Activated CD4-positive, CD25-positive, alpha-beta regulatory T cell treated with anti-CD3 and anti-CD28 coated beads, Interleukin-2, amount 50 U/mL, for 24 hours (primary cell): ENCODE results near the gene MRAS.
"Not testable (repeated sequence)": the region's sequence is repeated elsewhere in the genome, so short reads cannot be mapped to it uniquely, and the experiment has no call there.

Experiments
- ATAC-seq, 2 donors: fragments of 150-1000 bp; cut with Tn5 transposase; one replicate each; pipeline ENCODE4 v1.10.0; 2021; ENCODE audit warnings: mild to moderate bottlenecking in 1 of 2, moderate library complexity in 1 of 2

Gene MRAS

GRCh38 chr3:138369151-138369900 lies 20.9 kb downstream of the MRAS start:
- no peak for ATAC-seq

GRCh38 chr3:138370321-138370720 lies 21.9 kb downstream of the MRAS start:
- ATAC-seq, result no peak

DNA sequence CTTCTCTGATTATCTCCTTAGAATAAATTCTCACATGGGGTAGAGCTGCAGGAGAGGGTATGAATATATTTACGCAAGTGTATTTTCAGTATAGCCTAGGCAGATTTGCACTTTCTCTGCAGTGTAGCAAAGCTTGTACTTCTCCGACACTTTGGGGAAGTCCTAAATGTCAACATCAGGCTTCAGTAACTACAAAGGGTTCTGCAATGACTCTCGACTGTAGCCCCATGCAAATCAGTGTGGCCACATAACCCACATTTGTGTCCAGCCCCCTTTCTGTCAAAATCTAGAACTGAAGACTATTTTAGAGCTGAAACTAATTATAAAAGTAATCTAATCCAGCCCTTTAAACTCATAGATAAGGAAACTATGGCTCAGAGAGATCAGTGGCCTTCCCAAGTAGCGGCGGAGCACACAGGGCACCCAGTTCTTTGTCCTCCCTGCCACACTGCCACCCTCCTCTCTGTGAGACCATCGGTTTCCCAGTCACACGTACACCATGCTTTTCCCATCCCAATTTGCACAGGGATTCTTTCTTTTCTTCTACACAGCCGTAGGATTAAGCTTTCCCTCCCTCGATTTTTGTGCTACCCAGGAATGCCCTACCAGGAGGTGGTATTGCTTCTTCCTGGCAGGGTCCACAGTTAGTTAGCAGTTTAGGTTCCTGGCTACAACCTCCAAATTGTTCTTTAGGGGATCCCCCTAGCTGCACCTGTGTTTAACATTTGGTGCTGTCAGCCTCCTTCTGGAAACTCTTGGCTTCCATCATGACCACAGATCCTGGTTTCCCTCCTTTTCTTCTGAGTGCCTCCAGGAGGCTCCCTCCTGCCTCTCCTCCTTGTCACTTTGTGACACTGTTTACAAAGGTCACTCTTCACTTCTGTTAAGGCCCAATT lies 22.9 kb downstream of the MRAS start:
- ATAC-seq, result peak; percentile 69 to 84

DNA sequence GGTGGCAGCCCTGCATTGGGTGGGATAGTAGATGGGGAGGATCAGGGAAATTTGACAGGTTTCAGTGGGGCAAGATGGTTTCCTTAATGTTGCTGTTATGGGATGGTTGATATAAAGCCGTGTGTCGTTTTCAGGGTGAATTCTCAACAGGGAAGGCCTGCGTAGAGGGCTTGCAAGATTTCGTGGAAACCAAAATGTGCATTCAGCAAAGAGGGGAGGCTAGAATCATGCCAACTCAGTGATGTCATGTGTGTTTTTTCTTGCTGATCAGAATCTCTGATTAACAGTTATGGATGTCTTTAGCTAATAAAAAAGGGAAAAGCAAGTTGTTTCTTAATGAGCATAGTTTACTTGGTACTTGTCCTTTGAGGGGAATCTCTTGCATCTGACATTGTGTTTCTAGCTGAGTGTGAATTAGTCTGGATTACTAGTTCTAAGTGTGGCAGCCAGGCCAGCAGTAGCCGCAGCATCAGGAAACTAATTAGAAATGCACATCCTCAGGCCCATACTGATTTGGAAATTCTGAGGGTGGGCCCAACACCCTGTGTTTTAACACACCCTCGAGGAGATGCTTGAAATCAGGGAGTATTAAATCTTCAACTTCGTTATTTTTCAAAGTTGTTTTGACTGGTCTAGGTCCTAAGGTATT lies 24.8 kb downstream of the MRAS start:
- ATAC-seq, result no peak

DNA sequence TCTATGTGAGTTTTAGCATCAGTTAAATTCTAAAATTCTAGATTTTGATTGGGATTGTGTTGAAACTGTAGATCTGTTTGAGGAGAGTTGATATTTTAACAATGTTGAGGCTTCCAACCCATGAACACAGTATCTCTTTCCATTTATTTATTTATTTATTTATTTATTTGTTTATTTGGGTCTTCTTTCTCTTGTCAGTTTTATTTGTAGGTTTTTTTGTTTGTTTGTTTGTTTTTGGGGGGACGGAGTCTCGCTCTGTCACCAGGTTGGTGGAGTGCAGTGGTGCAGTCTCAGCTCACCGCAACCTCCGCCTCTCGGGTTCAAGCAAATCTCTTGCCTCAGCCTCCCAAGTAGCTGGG lies 25.3 kb downstream of the MRAS start:
- no peak for ATAC-seq

GRCh38 chr3:138374573-138375134 lies 26.3 kb downstream of the MRAS start:
- ATAC-seq, result no peak

- no peak for ATAC-seq
Observed at GRCh38 chr3:138375447-138375846, 27.1 kb downstream of the MRAS start.

GRCh38 chr3:138376663-138377062 lies 28.3 kb downstream of the MRAS start:
- ATAC-seq, result no peak

DNA sequence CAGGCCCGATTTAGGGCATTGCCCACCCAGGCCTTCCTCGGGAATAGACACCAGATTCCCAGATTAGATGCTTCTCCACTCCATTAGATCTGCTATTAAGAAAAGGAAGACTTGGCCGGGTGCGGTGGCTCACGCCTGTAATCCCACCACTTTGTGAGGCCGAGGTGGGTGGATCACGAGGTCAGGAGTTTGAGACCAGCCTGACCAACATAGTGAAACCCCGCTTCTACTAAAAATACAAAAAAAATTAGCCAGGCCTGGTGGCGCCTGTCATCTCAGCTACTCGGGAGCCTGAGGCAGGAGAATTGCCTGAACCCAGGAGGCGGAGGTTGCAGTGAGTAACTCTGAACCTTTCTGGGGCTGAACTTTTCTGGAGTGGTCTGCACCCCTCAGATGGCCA lies 28.8 kb downstream of the MRAS start:
- not testable (repeated sequence) for ATAC-seq

DNA sequence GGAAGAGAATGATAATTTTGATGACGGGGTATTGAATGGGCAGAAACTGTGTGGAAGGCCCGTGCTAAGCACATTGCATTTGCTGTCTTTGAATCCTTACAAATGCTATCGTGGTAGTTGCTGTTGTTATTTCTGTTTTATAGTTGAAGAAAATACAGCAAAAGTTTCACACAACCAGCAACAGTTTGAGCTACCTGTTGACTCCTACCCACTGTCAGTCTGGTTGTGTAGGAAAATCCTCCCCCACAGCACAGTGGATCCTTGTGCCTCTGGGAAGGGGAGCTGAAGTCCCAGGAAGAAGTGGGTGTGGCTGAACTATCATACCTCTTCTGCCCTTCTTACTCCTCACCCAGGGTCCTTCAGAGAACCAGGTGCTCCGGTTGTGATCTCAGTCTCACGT lies 29.4 kb downstream of the MRAS start:
- ATAC-seq, result no peak

DNA sequence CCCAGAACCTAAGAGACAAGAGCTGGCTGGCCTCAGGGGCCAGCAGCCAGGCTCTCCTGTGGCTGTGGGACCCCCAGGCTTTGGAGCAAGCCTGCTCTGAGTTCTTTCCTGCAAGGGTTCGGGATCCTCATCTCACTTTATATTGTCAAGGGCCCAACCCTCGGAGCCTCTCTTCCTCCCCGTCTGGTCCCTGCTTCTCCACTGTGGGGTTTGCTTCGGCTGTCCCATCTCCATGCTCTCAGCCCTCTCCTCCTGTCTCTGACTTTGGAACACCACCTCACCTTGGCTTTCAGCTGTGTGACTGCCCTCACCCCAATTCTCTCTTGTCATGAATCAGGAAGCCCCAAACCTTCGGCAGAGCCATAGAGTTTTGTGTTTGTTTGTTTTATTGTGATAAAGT lies 30.0 kb downstream of the MRAS start:
- no peak for ATAC-seq

- no peak for ATAC-seq
Observed at GRCh38 chr3:138378990-138379389, 30.6 kb downstream of the MRAS start.

- ATAC-seq, result no peak
Observed at GRCh38 chr3:138381413-138381901, 33.1 kb downstream of the MRAS start.

- ATAC-seq, result no peak
Observed at GRCh38 chr3:138381950-138382715, 33.8 kb downstream of the MRAS start.

DNA sequence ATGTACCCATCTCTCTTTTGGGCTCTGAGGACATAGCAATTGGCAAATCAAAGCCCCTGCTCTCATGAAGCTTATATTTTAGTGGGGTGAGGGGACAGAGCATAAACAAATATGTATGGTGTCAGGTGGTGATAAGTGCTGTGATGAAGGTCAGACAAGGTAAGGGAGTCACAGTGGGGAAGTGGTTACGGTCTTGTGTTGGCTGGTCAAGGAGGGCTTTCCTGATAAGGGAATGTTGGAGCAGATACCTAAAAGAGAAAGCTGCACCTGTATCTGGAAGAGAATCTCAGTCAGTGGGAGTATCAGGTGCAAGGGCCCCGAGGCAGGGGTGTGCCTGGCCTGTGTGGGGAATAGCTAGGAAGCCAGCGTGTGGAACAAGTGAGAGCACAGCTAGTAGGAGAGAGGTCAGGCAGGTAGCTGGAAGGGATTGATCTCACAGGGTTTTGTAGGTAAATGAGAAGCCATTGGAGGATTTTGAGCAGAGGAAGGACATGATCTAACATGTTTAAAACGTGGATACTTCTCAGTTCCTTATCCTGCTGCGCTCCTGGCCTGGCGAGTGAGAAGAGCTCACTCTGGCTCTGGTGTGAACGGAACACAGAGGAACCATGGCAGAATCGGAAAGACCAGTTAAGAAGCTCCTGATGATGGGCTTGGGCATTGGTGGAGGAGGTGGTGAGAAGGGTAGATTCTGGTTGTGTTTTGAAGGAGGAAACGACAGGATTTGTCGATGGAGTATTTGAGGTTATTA lies 35.5 kb downstream of the MRAS start:
- ATAC-seq, result no peak

DNA sequence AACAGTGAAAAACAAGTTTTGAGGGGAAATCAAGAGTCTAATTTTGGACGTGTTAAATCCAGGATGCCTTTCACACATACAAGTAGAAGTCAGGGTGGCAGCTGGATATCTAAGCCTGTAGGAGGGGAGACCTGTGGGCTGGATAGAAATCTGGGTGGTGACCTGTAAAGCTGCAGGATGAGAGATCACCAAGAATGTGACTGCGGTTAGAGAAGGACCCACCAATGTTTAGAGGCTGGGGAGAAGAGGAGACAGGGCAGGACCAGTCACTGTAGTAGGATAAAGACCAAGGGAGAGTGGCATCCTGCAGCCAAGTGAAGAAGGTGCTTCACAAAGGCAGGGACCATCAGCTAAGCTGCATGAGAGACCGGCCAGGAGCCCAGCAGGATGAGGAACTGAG lies 36.2 kb downstream of the MRAS start:
- no peak for ATAC-seq

GRCh38 chr3:138384976-138385375 lies 36.6 kb downstream of the MRAS start:
- ATAC-seq, result no peak

GRCh38 chr3:138389144-138389601 lies 40.8 kb downstream of the MRAS start:
- ATAC-seq, result no peak

DNA sequence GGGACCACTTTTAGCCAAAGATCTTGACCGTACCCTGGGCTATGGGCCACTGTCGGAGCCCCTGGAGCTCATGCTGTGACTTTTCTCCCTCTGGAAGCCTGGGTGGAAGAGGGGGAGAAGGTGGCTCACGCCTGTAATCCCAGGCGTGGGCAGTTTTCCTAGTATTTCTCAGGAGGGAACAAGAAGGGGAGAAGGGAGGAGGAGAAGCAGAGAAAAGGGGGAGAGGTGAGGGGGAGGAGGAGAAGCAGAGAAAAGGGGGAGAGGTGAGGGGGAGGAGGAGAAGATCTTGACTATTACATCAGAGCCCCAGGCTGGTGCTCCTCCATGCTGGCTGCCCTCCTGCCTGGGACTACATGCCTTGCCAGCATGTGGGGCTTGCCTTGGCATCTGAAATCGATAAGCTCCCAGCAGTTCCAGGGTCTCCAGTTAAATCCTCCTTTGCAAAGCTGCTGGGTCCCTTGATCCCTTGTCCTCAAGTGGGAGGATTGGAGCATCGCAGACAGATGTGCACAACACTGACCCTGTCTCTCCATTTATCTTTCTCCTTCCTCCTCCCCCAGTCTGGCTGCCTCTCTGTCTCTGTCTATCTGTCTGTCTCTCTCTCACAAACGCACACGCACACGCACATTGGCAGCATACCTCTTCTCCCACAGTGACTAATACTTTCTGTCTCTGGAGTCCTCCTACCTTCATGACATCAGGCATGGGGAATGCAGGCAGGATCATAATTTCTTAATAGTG lies 41.6 kb downstream of the MRAS start:
- ATAC-seq, result no peak

GRCh38 chr3:138390582-138390932 lies 42.2 kb downstream of the MRAS start:
- no peak for ATAC-seq

DNA sequence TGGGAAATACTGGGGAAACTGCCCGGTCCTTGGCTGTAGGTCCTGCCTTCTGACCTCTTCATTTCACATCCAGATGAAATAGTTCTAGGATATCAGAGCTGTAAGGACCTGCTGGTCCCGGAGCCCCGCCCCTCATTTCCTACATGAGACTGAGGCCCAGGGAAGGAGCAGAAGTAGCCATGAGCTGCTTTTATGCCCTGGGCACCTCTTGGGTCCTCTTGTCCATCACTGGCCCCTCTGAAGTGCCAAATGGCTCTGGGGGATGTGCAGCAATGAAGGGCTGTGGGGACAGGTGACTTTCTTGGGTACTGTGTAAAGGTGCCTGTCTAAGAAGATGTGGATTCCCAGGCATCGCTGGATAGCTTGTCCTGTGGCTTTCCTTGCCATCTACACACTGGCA lies 45.8 kb downstream of the MRAS start:
- no peak for ATAC-seq
